ENCODE measurements around the gene ADAM12. TPM values are rescaled to one million over a fixed set of nuclear protein-coding genes. Genes with fewer than 3 reads are reported as not detected.
"Not testable (repeated sequence)": the region's sequence is repeated elsewhere in the genome, so short reads cannot be mapped to it uniquely, and the experiment has no call there.

ADAM12 gene
- polyA plus RNA-seq, 1 of the 3 experiments (the other 2 are of a cell fraction): 25.0 TPM

- ChIA-PET CTCF (no interaction called here), POLR2A (no interaction called here)
- Histone ChIP-seq H3K9ac (no peak overlapping the region), H3K4me1 (ENCODE audit: control insufficient read depth in 1 of 2, insufficient read depth in 2 of 2, low read depth in 1 of 2, low read length in 1 of 2) (peaks cover 13 to 16% of the 10 kb centered on the region in 2 experiments; a peak in 3 of 4 replicates), H3K27me3 (ENCODE audit: insufficient read depth) (no peaks in the 10 kb centered on the region), H3K27ac (ENCODE audit: low read depth in 2 of 2, low read length in 1 of 2) (no peak overlapping the region), H3K36me3 (replicated peaks in 1 of 2; ENCODE audit: control insufficient read depth in 1 of 2, insufficient read depth in 2 of 2, low read length in 1 of 2) (peaks cover 4% of the 10 kb centered on the region in 2 experiments), H3K9me3 (peaks cover 4% of the 10 kb centered on the region; the same call in 1 of the 2 replicates), H3K4me2 (no peak overlapping the region), H3F3A (replicated peaks; ENCODE audit: insufficient read depth) (no peaks in the 10 kb centered on the region), H3K4me3 (ENCODE audit: low read depth in 2 of 2, low read length in 1 of 2) (no peak overlapping the region), H3K9me2 (no peaks in the 10 kb centered on the region), H2AFZ (ENCODE audit: low read depth) (no peak overlapping the region), H3K79me2 (ENCODE audit: insufficient read depth) (no peaks in the 10 kb centered on the region), H4K20me1 (ENCODE audit: insufficient read depth) (no peaks in the 10 kb centered on the region)
- no peak for DNase-seq
- 72% methylated on average over 1 of the region's 1 CpG for WGBS (ENCODE audit: low lambda C conversion rate)
- TF ChIP-seq RXRA (IDR thresholded peaks at IDR 0.05; ENCODE audit: borderline replicate concordance, low read depth) (no peak), CTCF (IDR thresholded peaks at IDR 0.05) (no peak), TAF1 (IDR thresholded peaks at IDR 0.05; ENCODE audit: borderline replicate concordance, low read depth, low read length) (no peak)
Observed at GRCh38 chr10:126349101-126349500, 39.2 kb downstream of the ADAM12 start.

- 78% methylated on average over 2 of the region's 2 CpGs for WGBS (ENCODE audit: low lambda C conversion rate)
- POLR2A ChIA-PET: not testable (repeated sequence)
Observed at GRCh38 chr10:126343496-126343895, 44.8 kb downstream of the ADAM12 start.

GRCh38 chr10:126342680-126343079 lies 45.6 kb downstream of the ADAM12 start:
- ChIA-PET POLR2A (no interaction called here), CTCF (no interaction called here)
- Histone ChIP-seq H3K36me3 (replicated peaks in 1 of 2; ENCODE audit: control insufficient read depth in 1 of 2, insufficient read depth in 2 of 2, low read length in 1 of 2) (peaks cover under 1 to 2% of the 10 kb centered on the region in 2 experiments), H4K20me1 (ENCODE audit: insufficient read depth) (no peaks in the 10 kb centered on the region), H3K27me3 (ENCODE audit: insufficient read depth) (no peaks in the 10 kb centered on the region), H3K4me1 (ENCODE audit: control insufficient read depth in 1 of 2, insufficient read depth in 2 of 2, low read depth in 1 of 2, low read length in 1 of 2) (no peaks in the 10 kb centered on the region), H3K4me3 (ENCODE audit: low read depth in 2 of 2, low read length in 1 of 2) (no peak overlapping the region), H3F3A (replicated peaks; ENCODE audit: insufficient read depth) (no peaks in the 10 kb centered on the region), H3K9ac (no peak overlapping the region), H3K79me2 (ENCODE audit: insufficient read depth) (no peaks in the 10 kb centered on the region), H2AFZ (ENCODE audit: low read depth) (no peak overlapping the region), H3K9me3 (peaks cover 3% of the 10 kb centered on the region; the same call in 1 of the 2 replicates), H3K9me2 (no peaks in the 10 kb centered on the region), H3K27ac (ENCODE audit: low read depth in 2 of 2, low read length in 1 of 2) (no peak overlapping the region), H3K4me2 (no peak overlapping the region)
- DNase-seq: no peak
- WGBS (ENCODE audit: low lambda C conversion rate): 68% methylated on average over 5 of the region's 5 CpGs
- TF ChIP-seq GABPA (IDR thresholded peaks at IDR 0.05; ENCODE audit: low read depth) (no peak), NRF1 (IDR thresholded peaks at IDR 0.05; ENCODE audit: low read depth, low read length) (no peak), TCF12 (IDR thresholded peaks at IDR 0.05) (no peak), YY1 (IDR thresholded peaks at IDR 0.05; ENCODE audit: low read depth) (no peak), CHD2 (IDR thresholded peaks at IDR 0.05; ENCODE audit: low read length, partially characterized antibody) (no peak), MXI1 (IDR thresholded peaks at IDR 0.05; ENCODE audit: low read depth, low read length) (no peak), USF2 (IDR thresholded peaks at IDR 0.05; ENCODE audit: borderline replicate concordance, low read depth, low read length) (no peak), PBX3 (IDR thresholded peaks at IDR 0.05) (no peak), MAX (IDR thresholded peaks at IDR 0.05; ENCODE audit: low read depth) (no peak), FOSL2 (IDR thresholded peaks at IDR 0.05; ENCODE audit: borderline replicate concordance, low read depth) (no peak), MEF2A (IDR thresholded peaks at IDR 0.05; ENCODE audit: borderline replicate concordance, low read depth) (no peak), EZH2phosphoT487 (IDR thresholded peaks at IDR 0.05; ENCODE audit: borderline replicate concordance, low read depth) (no peak), RCOR1 (IDR thresholded peaks at IDR 0.05; ENCODE audit: low read length) (no peak), EP300 (IDR thresholded peaks at IDR 0.05; ENCODE audit: borderline replicate concordance in 1 of 2, low read depth in 1 of 2, low read length in 1 of 2) (no peak), TEAD4 (IDR thresholded peaks at IDR 0.05; ENCODE audit: borderline replicate concordance, insufficient read depth) (no peak)

More at GRCh38 chr10:126343496-126343895, 44.8 kb downstream of the ADAM12 start:
- H2AFZ ChIP-seq (ENCODE audit: low read depth); H3K4me1 ChIP-seq (ENCODE audit: control insufficient read depth in 1 of 2, insufficient read depth in 2 of 2, low read depth in 1 of 2, low read length in 1 of 2); DNase-seq; H3K27ac ChIP-seq (ENCODE audit: low read depth in 2 of 2, low read length in 1 of 2); H3K79me2 ChIP-seq (ENCODE audit: insufficient read depth); H3K36me3 ChIP-seq (replicated peaks in 1 of 2; ENCODE audit: control insufficient read depth in 1 of 2, insufficient read depth in 2 of 2, low read length in 1 of 2); H3K4me2 ChIP-seq; H3F3A ChIP-seq (replicated peaks; ENCODE audit: insufficient read depth); H3K9ac ChIP-seq; H4K20me1 ChIP-seq (ENCODE audit: insufficient read depth); H3K27me3 ChIP-seq (ENCODE audit: insufficient read depth); H3K9me2 ChIP-seq; CTCF ChIA-PET; H3K9me3 ChIP-seq; H3K4me3 ChIP-seq (ENCODE audit: low read depth in 2 of 2, low read length in 1 of 2): not testable (repeated sequence)

Data from SK-N-SH (cell line).